GM18526 (cell line): ENCODE results near the gene TAS2R60.

ENCODE experiments used
- POLR2A ChIP-seq: IDR thresholded peaks from 3 replicates; pipeline ENCODE4 v1.6.1; 2011; ENCODE audit not compliant: insufficient read length; ENCODE audit errors: extremely low read depth

Gene TAS2R60

GRCh38 chr7:143454091-143454680 lies 10.9 kb downstream of the TAS2R60 start:
- no peak for TF ChIP-seq POLR2A

DNA sequence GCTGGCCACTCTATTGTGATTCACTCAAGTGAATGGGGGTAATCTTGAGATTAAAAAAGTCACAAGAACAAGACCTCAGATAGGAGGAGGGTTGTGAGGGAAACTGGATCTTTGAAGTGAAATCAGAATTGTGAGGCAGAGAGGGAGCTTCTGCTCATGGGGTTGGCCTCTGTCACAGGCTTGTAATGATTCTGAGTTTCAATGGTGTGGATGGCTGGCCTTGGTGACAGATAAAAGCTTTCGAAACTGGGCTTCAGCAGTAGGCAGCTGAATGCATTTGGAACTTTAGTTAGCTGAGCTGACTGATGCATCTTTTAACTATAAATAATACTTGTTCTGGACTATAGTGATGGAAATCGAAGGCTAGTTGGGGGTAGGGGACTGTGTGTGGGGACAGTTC lies 12.2 kb downstream of the TAS2R60 start:
- TF ChIP-seq POLR2A, result no peak

DNA sequence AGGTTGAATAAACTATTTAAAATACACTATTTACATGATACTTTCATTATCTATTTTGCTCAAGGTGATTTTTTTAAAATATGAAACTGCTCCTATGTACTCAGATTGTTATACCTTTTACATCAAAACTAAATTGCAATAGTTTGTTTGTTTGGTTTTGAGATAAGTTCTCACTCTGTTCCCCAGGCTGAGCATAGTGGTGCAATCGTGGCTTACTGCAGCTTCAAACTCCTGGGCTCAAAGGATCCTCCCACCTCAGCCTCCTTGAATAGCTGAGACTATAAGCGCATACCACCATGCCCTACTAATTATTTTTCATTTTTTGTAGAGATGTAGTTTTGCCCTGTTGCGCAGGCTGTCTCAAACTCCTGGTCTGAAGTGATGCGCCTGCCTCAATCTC lies 12.7 kb downstream of the TAS2R60 start:
- no peak for TF ChIP-seq POLR2A

- TF ChIP-seq POLR2A, result no peak
Measured at GRCh38 chr7:143456992-143457793, 13.9 kb downstream of the TAS2R60 start.

DNA sequence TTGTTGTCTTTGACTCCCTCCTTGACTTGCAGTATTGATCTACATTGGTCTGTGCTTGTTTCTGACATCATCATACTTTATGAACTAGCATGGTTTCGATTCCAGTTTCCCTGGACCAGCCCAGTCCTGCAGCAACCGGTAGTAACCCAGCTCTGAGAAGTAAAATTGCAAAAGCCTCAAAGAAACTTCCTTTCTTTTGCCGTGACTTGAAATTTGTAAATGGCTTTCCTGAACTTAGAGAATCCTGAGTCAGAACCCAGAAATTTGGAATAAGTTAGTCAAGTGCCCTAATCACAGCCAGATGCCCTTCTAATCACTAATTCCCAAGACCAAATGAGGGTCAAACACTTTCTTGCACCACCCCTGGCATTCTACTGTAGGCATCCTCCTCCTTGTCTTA lies 15.0 kb downstream of the TAS2R60 start:
- no peak for TF ChIP-seq POLR2A

DNA sequence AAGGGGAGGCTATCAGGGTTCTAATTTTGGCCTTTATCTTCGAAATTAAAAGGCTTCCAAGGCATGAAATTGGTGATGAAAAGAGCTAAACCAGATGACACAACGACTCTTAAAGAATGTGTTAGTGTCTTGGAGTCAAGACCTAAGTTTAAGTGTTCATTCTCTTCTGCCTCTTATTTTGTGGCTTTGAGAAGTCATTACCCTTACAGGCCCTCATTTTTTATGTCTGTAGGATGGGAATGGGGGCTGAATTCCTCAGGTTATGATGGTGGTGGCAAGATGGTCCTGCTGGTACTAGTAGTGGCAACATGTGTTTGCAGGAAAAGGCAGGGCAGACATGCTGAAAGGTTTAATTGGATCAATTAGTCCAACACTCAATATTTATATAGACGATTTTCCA lies 15.4 kb downstream of the TAS2R60 start:
- no peak for TF ChIP-seq POLR2A

GRCh38 chr7:143459359-143459758 lies 16.1 kb downstream of the TAS2R60 start:
- TF ChIP-seq POLR2A, result no peak

DNA sequence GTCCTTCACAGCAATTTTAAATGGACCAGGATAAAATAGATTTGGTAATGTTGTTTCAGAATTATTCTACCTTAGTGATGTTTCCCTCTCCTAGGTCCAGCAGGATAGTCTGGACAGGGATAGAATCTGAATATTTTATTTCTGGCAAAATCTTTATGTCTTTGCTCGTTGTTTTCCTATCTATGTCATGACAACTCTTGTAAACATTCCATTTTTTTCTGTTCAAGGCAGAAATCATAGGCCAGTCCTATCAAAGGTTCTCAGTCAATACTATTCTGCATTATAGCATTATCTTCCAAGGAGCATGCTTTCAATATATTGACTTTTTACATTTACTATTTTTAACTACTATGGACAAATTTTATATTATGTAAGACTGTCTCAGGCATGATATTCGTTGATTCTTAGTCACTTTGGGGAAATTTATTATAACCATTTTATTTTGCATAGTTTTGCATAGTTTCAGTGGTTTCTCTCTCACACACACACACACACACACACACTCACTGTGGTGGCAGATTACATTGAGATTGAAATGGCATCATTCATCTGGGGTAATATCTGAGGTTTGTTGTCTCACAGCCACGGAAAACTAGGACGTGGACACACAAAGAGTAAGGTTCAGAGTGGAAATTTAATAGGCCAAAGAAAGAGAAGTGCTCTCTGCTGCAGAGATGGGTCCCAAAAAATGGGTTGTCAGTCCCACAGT lies 17.2 kb downstream of the TAS2R60 start:
- TF ChIP-seq POLR2A, result no peak

DNA sequence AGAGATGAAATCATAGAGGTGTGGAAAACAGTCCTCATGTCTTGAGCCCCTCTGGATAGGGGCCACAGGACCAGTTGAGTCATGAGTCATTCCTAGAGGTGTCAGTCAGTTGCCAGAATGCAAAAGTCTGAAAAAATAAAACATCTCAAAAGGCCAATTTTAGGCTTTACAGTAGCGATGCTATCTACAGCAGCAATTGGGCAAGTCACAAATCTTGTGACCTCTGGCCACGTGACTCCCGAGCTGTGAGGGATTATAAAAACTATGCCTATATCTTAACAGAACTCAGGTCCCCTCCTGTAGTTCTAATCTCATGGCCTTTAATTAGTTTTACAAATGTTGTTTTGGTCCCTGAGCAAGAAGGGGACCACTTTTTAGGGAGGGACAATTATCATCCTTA lies 18.8 kb downstream of the TAS2R60 start:
- no peak for TF ChIP-seq POLR2A

- TF ChIP-seq POLR2A, result no peak
Measured at GRCh38 chr7:143463556-143463955, 20.3 kb downstream of the TAS2R60 start.

DNA sequence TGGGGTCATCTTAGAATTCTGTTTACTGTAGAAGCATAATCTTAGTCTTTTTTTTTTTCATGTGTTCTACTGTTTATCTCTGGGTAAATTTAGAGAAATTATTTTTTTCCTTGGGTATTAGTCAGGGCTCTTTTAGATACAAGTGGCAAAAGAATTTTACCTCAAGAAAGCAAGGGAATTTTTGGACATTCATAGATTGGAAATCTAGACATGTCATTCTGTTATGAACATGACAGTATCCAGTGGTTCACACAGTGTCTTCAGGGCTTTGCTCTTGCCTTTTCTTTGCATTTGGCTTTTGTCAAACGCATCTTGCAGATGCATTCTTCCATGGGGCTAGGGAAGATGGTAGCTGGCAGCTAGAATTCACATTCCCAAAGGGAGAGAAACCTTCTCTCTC lies 20.7 kb downstream of the TAS2R60 start:
- no peak for TF ChIP-seq POLR2A

- TF ChIP-seq POLR2A, result no peak
Measured at GRCh38 chr7:143467724-143468123, 24.5 kb downstream of the TAS2R60 start.

DNA sequence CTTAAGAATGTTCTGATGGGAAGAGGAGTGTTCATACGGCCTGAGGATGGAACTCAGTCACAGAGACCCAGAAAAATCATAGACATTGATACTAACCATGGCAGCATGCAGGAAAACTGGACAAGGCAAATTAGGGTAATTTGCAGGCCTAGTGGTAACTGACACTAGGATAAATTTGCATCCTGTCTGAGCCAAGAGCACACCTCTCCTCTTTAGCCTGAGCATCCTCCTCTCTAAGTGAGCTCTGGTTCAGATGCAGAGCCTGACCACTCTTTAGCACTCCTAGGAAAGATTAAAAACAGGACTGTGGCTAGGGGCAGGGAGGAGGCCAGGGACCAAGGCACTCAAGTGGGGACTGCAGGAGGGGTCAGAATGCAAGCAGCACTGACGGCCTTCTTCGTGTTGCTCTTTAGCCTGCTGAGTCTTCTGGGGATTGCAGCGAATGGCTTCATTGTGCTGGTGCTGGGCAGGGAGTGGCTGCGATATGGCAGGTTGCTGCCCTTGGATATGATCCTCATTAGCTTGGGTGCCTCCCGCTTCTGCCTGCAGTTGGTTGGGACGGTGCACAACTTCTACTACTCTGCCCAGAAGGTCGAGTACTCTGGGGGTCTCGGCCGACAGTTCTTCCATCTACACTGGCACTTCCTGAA lies 34.4 kb downstream of the TAS2R60 start, which contains the start of gene TAS2R41:
Gene TAS2R41, plus strand, starts transcription at position 373 of the 650 bp plus-strand sequence. Its CDS starts 0 bp downstream, at position 373.
- no peak for TF ChIP-seq POLR2A

- TF ChIP-seq POLR2A, result no peak
Measured at GRCh38 chr7:143479055-143479766, 36.0 kb downstream of the TAS2R60 start.

- TF ChIP-seq POLR2A, result no peak
Measured at GRCh38 chr7:143480501-143480900, 37.2 kb downstream of the TAS2R60 start.
